Gastrocnemius medialis (tissue), 4 donors: ENCODE data around the gene ZNF740. TPM values are rescaled to one million over a fixed set of nuclear protein-coding genes. Genes with fewer than 3 reads are reported as not detected.

Experiments
- ATAC-seq, 2 donors: fragments of 150-250 bp; one replicate each; pipeline ENCODE4 v1.9.1; 2016
- DNase-seq, 2 donors: peaks; one replicate each; pipeline ENCODE4 v3.0.0-alpha.2; 2019
- H3K27ac ChIP-seq, 4 donors: fragments of 200-600 bp; sonication (generic); 1 replicate in 1 of 4; 2 replicates in 3 of 4; pipeline ENCODE4 v1.5.1; 2016 to 2018; ENCODE audit warnings: mild to moderate bottlenecking in 2 of 4, moderate library complexity in 1 of 4
- H3K27me3 ChIP-seq, 3 donors: fragments of 200-600 bp; sonication (generic) in 2 of 3; 1 replicate in 1 of 3; 2 replicates in 2 of 3; pipeline versions ENCODE4 v1.5.1 to v1.6.0; 2016 to 2019; ENCODE audit warnings: mild to moderate bottlenecking in 1 of 3, moderate library complexity in 1 of 3
- H3K36me3 ChIP-seq, 2 donors: fragments of 200-600 bp; sonication (generic) in 1 of 2; one replicate each; pipeline ENCODE4 v1.5.1; 2017 to 2018
- H3K4me1 ChIP-seq, 2 donors: fragments of 200-600 bp; sonication (generic) in 1 of 2; one replicate each; pipeline ENCODE4 v1.5.1; 2016 to 2017; ENCODE audit warnings: mild to moderate bottlenecking in 2 of 2
- H3K4me3 ChIP-seq, 4 donors: fragments of 200-600 bp; sonication (generic) in 3 of 4; 1 replicate in 1 of 4; 2 replicates in 3 of 4; pipeline ENCODE4 v1.5.1; 2016 to 2019; ENCODE audit warnings: mild to moderate bottlenecking in 2 of 4
- H3K9me3 ChIP-seq, 3 donors: fragments of 200-600 bp; sonication (generic) in 2 of 3; 1 replicate in 1 of 3; 2 replicates in 2 of 3; pipeline ENCODE4 v1.5.1; 2016 to 2019
- POLR2A ChIP-seq, 2 donors: fragments of 450-650 bp; IDR thresholded peaks; one replicate each; pipeline ENCODE4 v1.6.1; 2017; ENCODE audit warnings: antibody characterized with exemption in 2 of 2, mild to moderate bottlenecking in 2 of 2, moderate library complexity in 2 of 2
- in situ Hi-C, 4 donors: fragments of 200-750 bp; cut with MboI; loops; one replicate each; pipeline versions ENCODE4 v1.15.0 to v1.8.0; 2017; ENCODE audit warnings: low sequenced_read_pairs in 4 of 4
- intact Hi-C: fragments of 100-400 bp; cut with DNase I; formaldehyde crosslinking; loops from one replicate; pipeline ENCODE4 v1.15.1; 2023; ENCODE audit warnings: low total_unique reads
- total RNA-seq, 4 donors: library from RNA; depleted of rRNA; stranded (reverse); fragments of >200 nt; gene quantifications; one replicate each; pipeline versions ENCODE4 v1.1.0 to v1.2.3, GENCODE V29; 2016
- TF ChIP-seq, protein P1 (sequence below), 5 experiments: fragments of 450-650 bp in 3 of 5; fragments of 200-600 bp in 2 of 5; sonication (generic) in 2 of 5; IDR thresholded peaks in 4 of 5; conservative IDR thresholded peaks in 1 of 5; 1 replicate in 4 of 5; 2 replicates in 1 of 5; pipeline ENCODE4 v1.5.1; 2016 to 2019; ENCODE audit warnings: antibody characterized with exemption in 5 of 5, mild to moderate bottlenecking in 3 of 5, moderate library complexity in 3 of 5

Gene ZNF740
- total RNA-seq, 4 donors from 2014 or later = 4.1 to 7.4 (median 5.0) TPM

GRCh38 chr12:53193985-53194716 is 13.6 kb downstream of the ZNF740 start:
- Histone ChIP-seq H3K4me3 (no peak overlapping the region), H3K4me1 (peaks cover 0 to 9% of the 10 kb centered on the region in 2 donors), H3K36me3 (no peaks in the 10 kb centered on the region), H3K9me3 (no peaks in the 10 kb centered on the region), H3K27ac (no peak overlapping the region), H3K27me3 (peaks cover 0 to 5% (median 3%) of the 10 kb centered on the region in 3 donors)
- intact Hi-C loops (no loop called here), in situ Hi-C loops (loop anchor here in 1 of 4 donors (25.0 kb wide), 1 partner anchor 132 kb away; the partner anchor contains the start of gene TNS2)
- ATAC-seq (no peak), DNase-seq (no peak)
- TF ChIP-seq POLR2A (IDR thresholded peaks at IDR 0.05) = no peak
- TF ChIP-seq, protein P1, sequence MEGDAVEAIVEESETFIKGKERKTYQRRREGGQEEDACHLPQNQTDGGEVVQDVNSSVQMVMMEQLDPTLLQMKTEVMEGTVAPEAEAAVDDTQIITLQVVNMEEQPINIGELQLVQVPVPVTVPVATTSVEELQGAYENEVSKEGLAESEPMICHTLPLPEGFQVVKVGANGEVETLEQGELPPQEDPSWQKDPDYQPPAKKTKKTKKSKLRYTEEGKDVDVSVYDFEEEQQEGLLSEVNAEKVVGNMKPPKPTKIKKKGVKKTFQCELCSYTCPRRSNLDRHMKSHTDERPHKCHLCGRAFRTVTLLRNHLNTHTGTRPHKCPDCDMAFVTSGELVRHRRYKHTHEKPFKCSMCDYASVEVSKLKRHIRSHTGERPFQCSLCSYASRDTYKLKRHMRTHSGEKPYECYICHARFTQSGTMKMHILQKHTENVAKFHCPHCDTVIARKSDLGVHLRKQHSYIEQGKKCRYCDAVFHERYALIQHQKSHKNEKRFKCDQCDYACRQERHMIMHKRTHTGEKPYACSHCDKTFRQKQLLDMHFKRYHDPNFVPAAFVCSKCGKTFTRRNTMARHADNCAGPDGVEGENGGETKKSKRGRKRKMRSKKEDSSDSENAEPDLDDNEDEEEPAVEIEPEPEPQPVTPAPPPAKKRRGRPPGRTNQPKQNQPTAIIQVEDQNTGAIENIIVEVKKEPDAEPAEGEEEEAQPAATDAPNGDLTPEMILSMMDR (IDR thresholded peaks at IDR 0.05 in 4 of 5, conservative IDR thresholded peaks at IDR 0.05 in 1 of 5) = no peak

GRCh38 chr12:53194973-53195372 is 14.5 kb downstream of the ZNF740 start:
- intact Hi-C loops = no loop called here
- H3K27ac ChIP-seq = no peak overlapping the region
- ATAC-seq = no peak
- no peak overlapping the region for H3K4me3 ChIP-seq
- H3K9me3 ChIP-seq = no peaks in the 10 kb centered on the region
- H3K27me3 ChIP-seq = peaks cover 0 to 5% (median 3%) of the 10 kb centered on the region in 3 donors
- peaks cover 0 to 9% of the 10 kb centered on the region in 2 donors for H3K4me1 ChIP-seq
- H3K36me3 ChIP-seq = no peaks in the 10 kb centered on the region
- DNase-seq = no peak
- in situ Hi-C loops = loop anchor here in 1 of 4 donors (25.0 kb wide), 1 partner anchor 133 kb away; the partner anchor contains the start of gene TNS2
- TF ChIP-seq POLR2A (IDR thresholded peaks at IDR 0.05) = no peak
- TF ChIP-seq, protein P1 (IDR thresholded peaks at IDR 0.05 in 4 of 5, conservative IDR thresholded peaks at IDR 0.05 in 1 of 5) = no peak

- ATAC-seq = no peak
- H3K4me3 ChIP-seq = no peak overlapping the region
- H3K4me1 ChIP-seq = peaks cover 0 to 9% of the 10 kb centered on the region in 2 donors
- no peak for DNase-seq
- peaks cover 0 to 5% (median 3%) of the 10 kb centered on the region in 3 donors for H3K27me3 ChIP-seq
- no peaks in the 10 kb centered on the region for H3K36me3 ChIP-seq
- no peak overlapping the region for H3K27ac ChIP-seq
- intact Hi-C loops = no loop called here
- no peaks in the 10 kb centered on the region for H3K9me3 ChIP-seq
- in situ Hi-C loops = loop anchor here in 1 of 4 donors (25.0 kb wide), 1 partner anchor 133 kb away; the partner anchor contains the start of gene TNS2
- TF ChIP-seq, protein P1 (IDR thresholded peaks at IDR 0.05 in 4 of 5, conservative IDR thresholded peaks at IDR 0.05 in 1 of 5) = no peak
- no peak for TF ChIP-seq POLR2A (IDR thresholded peaks at IDR 0.05)
Observed at GRCh38 chr12:53195516-53196420, 15.2 kb downstream of the ZNF740 start.

DNA sequence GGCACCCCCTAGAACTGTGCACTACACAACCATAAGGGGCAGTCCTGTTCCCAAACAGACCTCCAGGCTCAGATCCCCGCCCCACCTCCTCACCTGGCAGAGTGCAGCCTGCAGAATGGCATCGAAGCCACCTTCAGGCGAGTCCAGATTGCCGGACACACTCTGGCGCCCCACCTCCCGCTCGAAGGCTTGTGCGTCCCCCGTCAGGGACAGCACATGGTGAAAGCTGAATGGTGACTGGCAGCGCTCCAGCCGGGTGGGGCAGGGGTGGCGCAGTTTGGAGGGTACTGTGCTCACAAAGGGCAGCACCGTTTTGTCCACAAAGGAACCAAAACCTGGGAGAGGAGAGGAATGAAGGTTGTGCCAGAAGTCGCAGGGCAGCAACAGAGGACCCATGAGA is 16.0 kb downstream of the ZNF740 start:
- ATAC-seq (no peak), DNase-seq (no peak)
- no peak overlapping the region for H3K27ac ChIP-seq
- peaks cover 0 to 5% (median 3%) of the 10 kb centered on the region in 3 donors for H3K27me3 ChIP-seq
- H3K4me3 ChIP-seq = no peak overlapping the region
- H3K36me3 ChIP-seq = no peaks in the 10 kb centered on the region
- H3K4me1 ChIP-seq = peaks cover 0 to 9% of the 10 kb centered on the region in 2 donors
- TF ChIP-seq POLR2A (IDR thresholded peaks at IDR 0.05) = no peak
- TF ChIP-seq, protein P1 (IDR thresholded peaks at IDR 0.05 in 4 of 5, conservative IDR thresholded peaks at IDR 0.05 in 1 of 5) = no peak
- in situ Hi-C loops (loop anchor here in 1 of 4 donors (25.0 kb wide), 1 partner anchor 134 kb away; the partner anchor contains the start of gene TNS2), intact Hi-C loops (no loop called here)
- no peaks in the 10 kb centered on the region for H3K9me3 ChIP-seq
